Ishikawa (cell line): ENCODE measurements around the gene CENPS.
A peak's percentile ranks its signal among the peaks of the same experiment; 100 is the strongest.

Source experiments
- CEBPB ChIP-seq: IDR thresholded peaks from 2 replicates; pipeline ENCODE4 v1.6.1; 2012
- CREB1 ChIP-seq: IDR thresholded peaks from 2 replicates; pipeline ENCODE4 v1.6.1; 2012; ENCODE audit warnings: low read depth
- EGR1 ChIP-seq: IDR thresholded peaks from 2 replicates; pipeline ENCODE4 v1.6.1; 2012
- EP300 ChIP-seq: IDR thresholded peaks from 2 replicates; pipeline ENCODE4 v1.6.1; 2012; ENCODE audit warnings: borderline replicate concordance
- FOXM1 ChIP-seq: IDR thresholded peaks from 2 replicates; pipeline ENCODE4 v1.6.1; 2012; ENCODE audit warnings: low read depth, borderline replicate concordance
- NFIC ChIP-seq: IDR thresholded peaks from 2 replicates; pipeline ENCODE4 v1.6.1; 2012
- RAD21 ChIP-seq: IDR thresholded peaks from 2 replicates; pipeline ENCODE4 v1.6.1; 2012; ENCODE audit warnings: low read depth
- TAF1 ChIP-seq: IDR thresholded peaks from 2 replicates; pipeline ENCODE4 v1.6.1; 2012; ENCODE audit warnings: low read depth, mild to moderate bottlenecking
- TCF12 ChIP-seq: IDR thresholded peaks from 2 replicates; pipeline ENCODE4 v1.6.1; 2012; ENCODE audit warnings: low read depth
- TEAD4 ChIP-seq: IDR thresholded peaks from 2 replicates; pipeline ENCODE4 v1.6.1; 2012
- YY1 ChIP-seq: IDR thresholded peaks from 2 replicates; pipeline ENCODE4 v1.6.1; 2012; ENCODE audit warnings: low read depth
- ZBTB7A ChIP-seq: IDR thresholded peaks from 2 replicates; pipeline ENCODE4 v1.6.1; 2012; ENCODE audit warnings: low read depth
- TF ChIP-seq, protein P1 (sequence below): IDR thresholded peaks from 2 replicates; pipeline ENCODE4 v1.6.1; 2012; ENCODE audit warnings: low read depth, mild to moderate bottlenecking
- TF ChIP-seq, protein P2 (sequence below): IDR thresholded peaks from 2 replicates; pipeline ENCODE4 v1.6.1; 2012
- TF ChIP-seq, protein P3 (sequence below): IDR thresholded peaks from 2 replicates; pipeline ENCODE4 v1.6.1; 2012

The CENPS gene

DNA sequence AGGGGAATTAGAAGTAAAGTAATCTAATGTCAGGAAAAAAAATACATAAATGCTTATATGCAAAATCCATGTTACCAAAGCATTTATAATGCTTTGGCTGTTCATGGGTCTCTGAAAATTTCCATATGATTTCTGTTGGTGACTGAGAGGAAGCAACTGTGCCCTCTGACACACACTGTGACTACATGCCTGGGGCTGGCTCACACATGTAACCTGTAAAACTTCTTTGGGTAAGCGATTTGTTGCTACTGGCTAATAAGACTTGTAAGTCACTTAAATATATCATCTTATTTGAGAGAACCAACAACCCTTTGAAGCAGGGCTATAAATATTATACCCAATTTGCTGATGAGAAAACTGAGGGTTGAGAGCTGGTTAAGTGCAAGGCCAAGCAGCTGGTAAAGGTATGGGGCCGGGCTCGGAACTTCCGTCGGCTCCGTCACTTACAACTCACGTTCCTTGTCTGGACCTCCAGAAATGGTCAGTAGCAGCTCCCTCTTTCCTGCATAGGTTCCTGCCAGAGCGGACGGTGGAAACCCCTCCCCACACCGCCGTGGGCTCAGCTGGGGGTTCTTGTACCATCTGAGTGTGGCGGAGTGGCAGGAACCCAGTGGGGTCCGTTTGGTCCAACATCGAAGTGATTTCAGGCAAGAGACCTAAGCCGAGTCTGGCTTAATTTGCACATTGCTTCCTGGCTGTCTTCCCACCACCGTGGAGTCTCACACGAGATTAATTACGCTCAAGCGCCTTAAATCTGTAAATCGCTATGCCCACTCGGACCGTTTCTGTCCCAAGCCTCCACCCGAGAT, 41.4 kb downstream of the CENPS start:
- TF ChIP-seq YY1, result no peak
- no peak for TF ChIP-seq CEBPB
- no peak for TF ChIP-seq EP300
- TF ChIP-seq ZBTB7A, result no peak
- TF ChIP-seq NFIC, result no peak
- TF ChIP-seq RAD21, result no peak

DNA sequence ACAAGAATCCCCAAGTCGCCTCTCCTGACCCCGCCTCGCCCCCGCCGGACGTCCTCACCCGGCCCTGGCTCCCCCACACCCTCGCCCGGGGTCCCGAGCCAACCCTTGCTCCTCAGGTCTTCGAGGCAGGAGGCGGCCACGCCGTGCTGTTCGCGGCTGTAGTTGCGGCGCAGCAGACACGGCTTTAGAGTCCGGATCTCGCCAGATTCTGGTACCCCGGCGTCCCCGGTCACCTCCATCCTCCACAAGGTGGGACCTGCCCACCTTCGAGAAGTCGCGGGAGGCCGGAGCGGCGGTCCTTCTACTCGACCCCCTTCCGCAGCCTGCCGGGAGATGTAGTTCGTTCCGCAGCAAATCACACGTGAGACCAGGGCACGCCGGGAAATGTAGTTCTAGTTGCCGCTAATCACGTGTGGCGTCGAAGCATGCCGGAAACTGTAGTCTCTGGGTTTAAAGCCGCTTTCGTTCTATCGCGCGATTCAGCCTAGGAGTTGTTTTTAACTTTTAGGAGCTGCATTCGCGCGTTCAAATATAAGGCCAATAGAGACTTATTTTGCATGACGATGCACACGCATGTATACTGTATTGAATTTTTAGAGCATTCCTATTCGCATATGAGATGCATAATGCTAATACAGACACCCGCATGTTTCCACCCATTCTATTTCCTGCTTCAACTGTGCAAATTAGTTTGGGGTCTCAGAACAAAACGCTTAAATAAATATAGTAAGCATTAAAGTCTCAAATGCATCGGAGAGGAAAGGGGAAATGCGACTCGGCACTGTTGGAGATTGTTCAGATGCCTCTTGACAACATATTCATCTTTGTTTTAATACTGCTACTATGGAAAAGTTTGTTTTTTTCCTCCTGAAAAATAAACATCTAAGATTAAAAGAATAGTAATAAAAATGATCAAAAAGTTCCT, 42.2 kb downstream of the CENPS start, which contains the start of gene DFFA:
Gene DFFA (minus strand): TSS at position 310 of the 925 bp plus-strand sequence. CDS start 71 bp downstream, at position 239.
- TF ChIP-seq, protein P1, sequence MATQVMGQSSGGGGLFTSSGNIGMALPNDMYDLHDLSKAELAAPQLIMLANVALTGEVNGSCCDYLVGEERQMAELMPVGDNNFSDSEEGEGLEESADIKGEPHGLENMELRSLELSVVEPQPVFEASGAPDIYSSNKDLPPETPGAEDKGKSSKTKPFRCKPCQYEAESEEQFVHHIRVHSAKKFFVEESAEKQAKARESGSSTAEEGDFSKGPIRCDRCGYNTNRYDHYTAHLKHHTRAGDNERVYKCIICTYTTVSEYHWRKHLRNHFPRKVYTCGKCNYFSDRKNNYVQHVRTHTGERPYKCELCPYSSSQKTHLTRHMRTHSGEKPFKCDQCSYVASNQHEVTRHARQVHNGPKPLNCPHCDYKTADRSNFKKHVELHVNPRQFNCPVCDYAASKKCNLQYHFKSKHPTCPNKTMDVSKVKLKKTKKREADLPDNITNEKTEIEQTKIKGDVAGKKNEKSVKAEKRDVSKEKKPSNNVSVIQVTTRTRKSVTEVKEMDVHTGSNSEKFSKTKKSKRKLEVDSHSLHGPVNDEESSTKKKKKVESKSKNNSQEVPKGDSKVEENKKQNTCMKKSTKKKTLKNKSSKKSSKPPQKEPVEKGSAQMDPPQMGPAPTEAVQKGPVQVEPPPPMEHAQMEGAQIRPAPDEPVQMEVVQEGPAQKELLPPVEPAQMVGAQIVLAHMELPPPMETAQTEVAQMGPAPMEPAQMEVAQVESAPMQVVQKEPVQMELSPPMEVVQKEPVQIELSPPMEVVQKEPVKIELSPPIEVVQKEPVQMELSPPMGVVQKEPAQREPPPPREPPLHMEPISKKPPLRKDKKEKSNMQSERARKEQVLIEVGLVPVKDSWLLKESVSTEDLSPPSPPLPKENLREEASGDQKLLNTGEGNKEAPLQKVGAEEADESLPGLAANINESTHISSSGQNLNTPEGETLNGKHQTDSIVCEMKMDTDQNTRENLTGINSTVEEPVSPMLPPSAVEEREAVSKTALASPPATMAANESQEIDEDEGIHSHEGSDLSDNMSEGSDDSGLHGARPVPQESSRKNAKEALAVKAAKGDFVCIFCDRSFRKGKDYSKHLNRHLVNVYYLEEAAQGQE, result no peak
- TF ChIP-seq, protein P2, sequence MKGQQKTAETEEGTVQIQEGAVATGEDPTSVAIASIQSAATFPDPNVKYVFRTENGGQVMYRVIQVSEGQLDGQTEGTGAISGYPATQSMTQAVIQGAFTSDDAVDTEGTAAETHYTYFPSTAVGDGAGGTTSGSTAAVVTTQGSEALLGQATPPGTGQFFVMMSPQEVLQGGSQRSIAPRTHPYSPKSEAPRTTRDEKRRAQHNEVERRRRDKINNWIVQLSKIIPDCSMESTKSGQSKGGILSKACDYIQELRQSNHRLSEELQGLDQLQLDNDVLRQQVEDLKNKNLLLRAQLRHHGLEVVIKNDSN, result peak; percentile 99
- TF ChIP-seq, protein P3, sequence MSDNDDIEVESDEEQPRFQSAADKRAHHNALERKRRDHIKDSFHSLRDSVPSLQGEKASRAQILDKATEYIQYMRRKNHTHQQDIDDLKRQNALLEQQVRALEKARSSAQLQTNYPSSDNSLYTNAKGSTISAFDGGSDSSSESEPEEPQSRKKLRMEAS, result peak; percentile 98
- TF ChIP-seq ZBTB7A, result peak; percentile 98
- TF ChIP-seq NFIC, result peak; percentile 54; the same call in 1 of the 2 replicates
- TF ChIP-seq CEBPB, result no peak
- TF ChIP-seq EP300, result no peak
- TF ChIP-seq CREB1, result peak; percentile 31; the same call in 1 of the 2 replicates
- TF ChIP-seq TCF12, result peak; percentile 84
- no peak for TF ChIP-seq RAD21
- TF ChIP-seq FOXM1, result no peak
- TF ChIP-seq TEAD4, result peak; percentile 12; the same call in 1 of the 2 replicates
- no peak for TF ChIP-seq EGR1
- TF ChIP-seq YY1, result peak; percentile 82
- TF ChIP-seq TAF1, result peak; percentile 45; the same call in 1 of the 2 replicates

DNA sequence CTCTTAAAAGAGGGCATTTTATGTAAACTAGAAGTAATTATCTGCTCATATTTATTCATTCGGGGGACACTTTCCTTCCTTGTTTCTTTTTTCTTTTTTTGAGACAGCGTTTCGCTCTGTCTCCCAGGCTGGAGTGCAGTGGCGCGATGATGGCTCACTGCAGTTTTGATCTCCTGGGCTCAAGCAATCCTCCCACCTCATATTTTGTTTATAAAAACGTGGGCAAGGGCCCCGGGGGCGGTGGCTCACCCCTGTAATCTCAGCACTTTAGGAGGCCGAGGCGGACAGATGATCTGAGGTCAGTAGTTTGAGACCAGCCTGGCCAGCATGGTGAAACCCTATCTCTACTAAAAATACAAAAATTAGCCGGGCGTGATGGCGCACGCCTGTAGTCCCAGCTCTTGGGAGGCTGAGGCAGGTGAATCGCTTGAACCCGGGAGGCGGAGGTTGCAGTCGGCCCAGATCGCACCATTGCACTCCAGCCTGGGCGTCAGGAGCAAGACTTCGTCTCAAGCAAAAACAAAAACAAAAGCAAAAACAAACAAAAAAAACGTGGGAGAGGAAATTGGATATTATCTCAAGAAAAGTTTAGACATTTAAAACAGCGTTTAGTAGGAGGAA, 43.0 kb downstream of the CENPS start:
- TF ChIP-seq, protein P2, result no peak
- TF ChIP-seq TCF12, result no peak
- TF ChIP-seq CREB1, result no peak
- TF ChIP-seq RAD21, result no peak
- no peak for TF ChIP-seq FOXM1
- no peak for TF ChIP-seq EP300
- TF ChIP-seq NFIC, result no peak
- TF ChIP-seq TEAD4, result no peak
- TF ChIP-seq, protein P1, result no peak
- TF ChIP-seq, protein P3, result no peak
- no peak for TF ChIP-seq EGR1
- no peak for TF ChIP-seq CEBPB
- TF ChIP-seq TAF1, result no peak

DNA sequence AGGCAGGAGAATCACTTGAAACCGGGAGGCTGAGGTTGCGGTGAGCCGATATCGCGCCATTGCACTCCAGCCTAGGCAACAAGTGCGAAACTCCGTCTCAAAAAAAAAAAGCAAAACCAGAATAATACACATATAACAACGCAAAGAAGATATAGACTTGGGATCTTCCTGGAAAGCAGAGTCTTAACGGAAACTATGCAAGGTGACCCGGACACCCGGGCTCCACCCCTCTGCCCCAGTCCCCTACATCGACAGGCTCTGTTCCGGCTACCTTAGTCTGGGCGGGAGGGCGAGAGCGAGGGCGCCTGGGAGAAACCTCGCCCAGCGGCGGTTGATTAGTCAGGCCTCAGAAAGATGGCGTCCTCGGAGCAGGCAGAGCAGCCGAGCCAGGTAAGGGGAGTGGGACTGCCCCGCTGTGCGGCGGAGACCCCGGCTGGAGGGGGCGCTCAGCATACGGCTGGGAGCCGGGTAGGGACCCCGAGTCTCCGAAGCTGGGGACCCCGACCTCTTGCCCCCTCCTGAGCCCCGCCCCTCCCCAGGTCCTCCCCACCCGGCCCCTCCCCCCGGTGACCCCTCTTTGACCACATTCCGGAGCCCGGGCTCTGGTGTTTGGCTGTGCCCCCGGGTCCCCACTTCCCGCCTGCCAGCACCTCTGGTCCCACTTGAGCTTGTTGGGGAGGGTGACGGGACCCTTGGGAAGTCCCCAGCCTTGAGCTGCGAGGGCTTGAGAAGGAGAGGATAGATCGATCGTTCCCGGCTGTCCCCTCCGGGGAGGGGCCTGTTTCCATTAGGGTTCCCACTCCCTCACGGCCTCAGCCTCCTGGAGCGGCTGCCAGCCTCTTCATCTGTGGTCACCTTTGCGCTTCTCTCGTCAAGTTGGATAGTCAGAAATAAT, 44.6 kb downstream of the CENPS start, which contains the start of gene PEX14:
Gene PEX14 (plus strand): TSS at position 338 of the 895 bp plus-strand sequence. CDS start 17 bp downstream, at position 355.
- TF ChIP-seq, protein P2, result peak; percentile 73
- TF ChIP-seq, protein P1, result no peak
- TF ChIP-seq RAD21, result no peak
- TF ChIP-seq, protein P3, result peak; percentile 67
- peak; percentile 94 for TF ChIP-seq TAF1
- no peak for TF ChIP-seq NFIC
- TF ChIP-seq TEAD4, result no peak
- TF ChIP-seq ZBTB7A, result peak; percentile 47; the same call in 1 of the 2 replicates
- no peak for TF ChIP-seq FOXM1
- peak; percentile 70; the same call in 1 of the 2 replicates for TF ChIP-seq TCF12
- peak; percentile 98 for TF ChIP-seq YY1
- no peak for TF ChIP-seq EGR1
- TF ChIP-seq EP300, result no peak
- TF ChIP-seq CREB1, result no peak
- TF ChIP-seq CEBPB, result no peak
